Measurements from ENCODE around the gene ITFG1. TPM values are rescaled to one million over a fixed set of nuclear protein-coding genes. Genes with fewer than 3 reads are reported as not detected.

The ITFG1 gene
- total and polyA plus RNA-seq, 9 of the 15 experiments (the other 6 are each of a cell fraction or from before 2014, with no cell fraction given): 17.1 to 83.5 (median 35.8) TPM

DNA sequence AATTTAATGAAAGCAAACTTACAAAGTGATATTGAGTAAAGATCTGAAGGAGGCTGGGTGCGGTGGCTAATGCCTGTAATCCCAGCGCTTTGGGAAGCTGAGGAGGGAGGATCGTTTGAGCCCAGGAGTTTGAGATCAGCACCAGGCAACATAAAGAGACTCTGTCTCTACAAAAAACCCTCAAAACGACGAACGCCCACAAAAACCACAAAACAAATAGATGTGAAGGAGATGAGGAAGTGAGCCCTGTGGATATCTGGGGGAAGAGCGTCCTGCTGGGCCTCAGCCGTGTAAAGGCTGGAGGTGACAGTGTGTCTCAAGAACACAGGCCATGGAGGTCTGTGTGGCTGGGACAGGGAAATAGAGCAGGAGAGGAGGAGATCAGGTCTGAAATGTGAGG, 68.8 kb downstream of the ITFG1 start (continued):
- TF ChIP-seq ATF7 (IDR thresholded peaks at IDR 0.05) (peak; percentile 43), ZNF197 (CRISPR knock-in tag; IDR thresholded peaks at IDR 0.05; ENCODE audit: low read depth) (no peak)

- DNase-seq (ENCODE audit: extremely low read depth in 1 of 4, low spot score in 3 of 4) (peak in 1 of 4 experiments; percentile 72), ATAC-seq (peak; percentile 38; the same call in 1 of the 3 replicates), FAIRE-seq (peak; percentile 87)
- Histone ChIP-seq H3K9me3 (replicated peaks; ENCODE audit: control insufficient read depth, insufficient read depth, low read depth, low read length) (no peaks in the 10 kb centered on the region), H4K20me1 (replicated peaks; ENCODE audit: control insufficient read depth, insufficient read depth, low read length) (no peaks in the 10 kb centered on the region), H3K4me3 (no peak overlapping the region), H3K4me2 (ENCODE audit: insufficient read depth, low read length) (peak overlapping the region; percentile 62), H3K9me1 (ENCODE audit: control insufficient read depth, insufficient read depth, low read length) (no peaks in the 10 kb centered on the region), H3K79me2 (ENCODE audit: control insufficient read depth, insufficient read depth, low read length) (peaks cover 10% of the 10 kb centered on the region), H3K36me3 (ENCODE audit: control insufficient read depth, insufficient read depth, low read length) (peaks cover 7% of the 10 kb centered on the region; the same call in 1 of the 3 replicates), H2AFZ (ENCODE audit: low read depth, low read length) (peak overlapping the region; percentile 71), H3K9ac (ENCODE audit: insufficient read depth in 1 of 2, low read depth in 2 of 2, low read length in 2 of 2) (peak overlapping the region in 1 of 2 experiments; percentile 36; a peak in 2 of 4 replicates), H3K27ac (ENCODE audit: extremely low read depth, low read depth, low read length) (peak overlapping the region; percentile 71; the same call in 2 of the 3 replicates), H3K27me3 (ENCODE audit: control insufficient read depth in 2 of 2, insufficient read depth in 2 of 2, low read length in 2 of 2) (no peaks in the 10 kb centered on the region), H3K4me1 (replicated peaks in 1 of 2; ENCODE audit: control insufficient read depth in 2 of 2, insufficient read depth in 2 of 2, low read length in 2 of 2) (peaks cover 0 to 40% of the 10 kb centered on the region in 2 experiments; a peak in 4 of 5 replicates)
- 15% methylated on average over 4 of the region's 4 CpGs for WGBS (ENCODE audit: insufficient coverage, low coverage, missing lambda C conversion rate)
- POLR2A ChIA-PET: no interaction called here
- CTCF ChIA-PET (ENCODE audit: low intra/inter-chr PET ratio): no interaction called here
- in situ Hi-C loops (cut with MboI): no loop called here
- intact Hi-C loops (cut with micrococcal nuclease): no loop called here
- no TSS peak for BruUV-seq (replicated peaks)
- TF ChIP-seq MITF (IDR thresholded peaks at IDR 0.05) (peak; percentile 59; the same call in 1 of the 2 replicates), SMARCC2 (IDR thresholded peaks at IDR 0.05; ENCODE audit: low read depth) (0 out of 2 replicates have a peak, but pooled peaks have one; percentile 37), CBFA2T3 (IDR thresholded peaks at IDR 0.05) (peak; percentile 45; the same call in 1 of the 2 replicates), HDAC3 (IDR thresholded peaks at IDR 0.05; ENCODE audit: borderline replicate concordance, partially characterized antibody) (no peak), TAL1 (IDR thresholded peaks at IDR 0.05) (peak; percentile 23; the same call in 1 of the 2 replicates), SMAD4 (CRISPR knock-in tag; conservative IDR thresholded peaks at IDR 0.05) (peak; percentile 51), TCF3 (CRISPR knock-in tag; IDR thresholded peaks at IDR 0.05) (peak; percentile 58), ARID1B (IDR thresholded peaks at IDR 0.05) (peak; percentile 35; the same call in 1 of the 2 replicates), L3MBTL2 (IDR thresholded peaks at IDR 0.05) (peak; percentile 28; the same call in 1 of the 2 replicates), DMBX1 (CRISPR knock-in tag; IDR thresholded peaks at IDR 0.05; ENCODE audit: borderline replicate concordance) (0 out of 2 replicates have a peak, but pooled peaks have one; percentile 15), GABPA (tag; conservative IDR thresholded peaks at IDR 0.05; ENCODE audit: low read depth) (no peak)
- TF ChIP-seq, protein P1, sequence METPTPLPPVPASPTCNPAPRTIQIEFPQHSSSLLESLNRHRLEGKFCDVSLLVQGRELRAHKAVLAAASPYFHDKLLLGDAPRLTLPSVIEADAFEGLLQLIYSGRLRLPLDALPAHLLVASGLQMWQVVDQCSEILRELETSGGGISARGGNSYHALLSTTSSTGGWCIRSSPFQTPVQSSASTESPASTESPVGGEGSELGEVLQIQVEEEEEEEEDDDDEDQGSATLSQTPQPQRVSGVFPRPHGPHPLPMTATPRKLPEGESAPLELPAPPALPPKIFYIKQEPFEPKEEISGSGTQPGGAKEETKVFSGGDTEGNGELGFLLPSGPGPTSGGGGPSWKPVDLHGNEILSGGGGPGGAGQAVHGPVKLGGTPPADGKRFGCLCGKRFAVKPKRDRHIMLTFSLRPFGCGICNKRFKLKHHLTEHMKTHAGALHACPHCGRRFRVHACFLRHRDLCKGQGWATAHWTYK (CRISPR knock-in tag; IDR thresholded peaks at IDR 0.05): 0 out of 2 replicates have a peak, but pooled peaks have one; percentile 43
- TF ChIP-seq, protein P2, sequence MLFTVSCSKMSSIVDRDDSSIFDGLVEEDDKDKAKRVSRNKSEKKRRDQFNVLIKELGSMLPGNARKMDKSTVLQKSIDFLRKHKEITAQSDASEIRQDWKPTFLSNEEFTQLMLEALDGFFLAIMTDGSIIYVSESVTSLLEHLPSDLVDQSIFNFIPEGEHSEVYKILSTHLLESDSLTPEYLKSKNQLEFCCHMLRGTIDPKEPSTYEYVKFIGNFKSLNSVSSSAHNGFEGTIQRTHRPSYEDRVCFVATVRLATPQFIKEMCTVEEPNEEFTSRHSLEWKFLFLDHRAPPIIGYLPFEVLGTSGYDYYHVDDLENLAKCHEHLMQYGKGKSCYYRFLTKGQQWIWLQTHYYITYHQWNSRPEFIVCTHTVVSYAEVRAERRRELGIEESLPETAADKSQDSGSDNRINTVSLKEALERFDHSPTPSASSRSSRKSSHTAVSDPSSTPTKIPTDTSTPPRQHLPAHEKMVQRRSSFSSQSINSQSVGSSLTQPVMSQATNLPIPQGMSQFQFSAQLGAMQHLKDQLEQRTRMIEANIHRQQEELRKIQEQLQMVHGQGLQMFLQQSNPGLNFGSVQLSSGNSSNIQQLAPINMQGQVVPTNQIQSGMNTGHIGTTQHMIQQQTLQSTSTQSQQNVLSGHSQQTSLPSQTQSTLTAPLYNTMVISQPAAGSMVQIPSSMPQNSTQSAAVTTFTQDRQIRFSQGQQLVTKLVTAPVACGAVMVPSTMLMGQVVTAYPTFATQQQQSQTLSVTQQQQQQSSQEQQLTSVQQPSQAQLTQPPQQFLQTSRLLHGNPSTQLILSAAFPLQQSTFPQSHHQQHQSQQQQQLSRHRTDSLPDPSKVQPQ (CRISPR knock-in tag; IDR thresholded peaks at IDR 0.05; ENCODE audit: borderline replicate concordance): no peak
Measured at GRCh38 chr16:47388705-47389104, 72.2 kb downstream of the ITFG1 start.
